H1 (cell line): ENCODE results near the gene PTTG1IP2.

Source experiments
- TF ChIP-seq, protein P1 (sequence below): IDR thresholded peaks from 2 replicates; pipeline ENCODE4 v1.6.1; 2011; ENCODE audit warnings: low read depth, mild to moderate bottlenecking, low read length; ENCODE audit not compliant: insufficient read depth
- TF ChIP-seq, protein P2 (sequence below): IDR thresholded peaks from 2 replicates; pipeline ENCODE4 v1.6.1; 2011; ENCODE audit warnings: low read length, improper control_type of control experiment
- TF ChIP-seq, protein P3 (sequence below), 3 experiments: IDR thresholded peaks; 1 replicate in 2 of 3; 2 replicates in 1 of 3; pipeline versions ENCODE4 v1.5.1 to v1.6.1; 2011; ENCODE audit warnings: low read length in 3 of 3, mild to moderate bottlenecking in 3 of 3, inconsistent platforms in 2 of 3, low read depth in 1 of 3, moderate library complexity in 1 of 3; ENCODE audit not compliant: insufficient read depth in 1 of 3; ENCODE audit errors: control extremely low read depth in 1 of 3

DNA sequence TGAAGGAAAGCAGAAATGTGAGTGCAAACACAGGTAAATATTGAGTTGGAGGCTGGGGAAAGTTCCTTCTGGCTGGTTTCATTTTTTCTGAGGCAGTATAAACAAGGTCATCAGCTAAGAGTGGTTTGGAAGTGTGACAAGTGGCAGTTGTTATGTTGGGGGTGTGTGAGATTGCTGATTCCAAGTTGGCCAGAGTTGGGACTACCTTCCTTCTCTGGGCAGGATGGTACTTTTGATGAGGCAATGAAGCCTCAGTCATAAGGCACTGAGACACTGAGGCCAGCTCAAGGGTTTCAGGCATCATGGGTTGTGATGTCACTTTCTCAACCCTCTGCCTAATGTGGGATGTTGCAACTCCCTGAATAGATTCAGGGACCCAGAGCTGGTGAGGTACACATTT, 8.2 kb upstream of the PTTG1IP2 start:
- TF ChIP-seq, protein P1, sequence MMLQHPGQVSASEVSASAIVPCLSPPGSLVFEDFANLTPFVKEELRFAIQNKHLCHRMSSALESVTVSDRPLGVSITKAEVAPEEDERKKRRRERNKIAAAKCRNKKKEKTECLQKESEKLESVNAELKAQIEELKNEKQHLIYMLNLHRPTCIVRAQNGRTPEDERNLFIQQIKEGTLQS = no peak
- TF ChIP-seq, protein P2, sequence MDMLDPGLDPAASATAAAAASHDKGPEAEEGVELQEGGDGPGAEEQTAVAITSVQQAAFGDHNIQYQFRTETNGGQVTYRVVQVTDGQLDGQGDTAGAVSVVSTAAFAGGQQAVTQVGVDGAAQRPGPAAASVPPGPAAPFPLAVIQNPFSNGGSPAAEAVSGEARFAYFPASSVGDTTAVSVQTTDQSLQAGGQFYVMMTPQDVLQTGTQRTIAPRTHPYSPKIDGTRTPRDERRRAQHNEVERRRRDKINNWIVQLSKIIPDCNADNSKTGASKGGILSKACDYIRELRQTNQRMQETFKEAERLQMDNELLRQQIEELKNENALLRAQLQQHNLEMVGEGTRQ = no peak
- TF ChIP-seq, protein P3, sequence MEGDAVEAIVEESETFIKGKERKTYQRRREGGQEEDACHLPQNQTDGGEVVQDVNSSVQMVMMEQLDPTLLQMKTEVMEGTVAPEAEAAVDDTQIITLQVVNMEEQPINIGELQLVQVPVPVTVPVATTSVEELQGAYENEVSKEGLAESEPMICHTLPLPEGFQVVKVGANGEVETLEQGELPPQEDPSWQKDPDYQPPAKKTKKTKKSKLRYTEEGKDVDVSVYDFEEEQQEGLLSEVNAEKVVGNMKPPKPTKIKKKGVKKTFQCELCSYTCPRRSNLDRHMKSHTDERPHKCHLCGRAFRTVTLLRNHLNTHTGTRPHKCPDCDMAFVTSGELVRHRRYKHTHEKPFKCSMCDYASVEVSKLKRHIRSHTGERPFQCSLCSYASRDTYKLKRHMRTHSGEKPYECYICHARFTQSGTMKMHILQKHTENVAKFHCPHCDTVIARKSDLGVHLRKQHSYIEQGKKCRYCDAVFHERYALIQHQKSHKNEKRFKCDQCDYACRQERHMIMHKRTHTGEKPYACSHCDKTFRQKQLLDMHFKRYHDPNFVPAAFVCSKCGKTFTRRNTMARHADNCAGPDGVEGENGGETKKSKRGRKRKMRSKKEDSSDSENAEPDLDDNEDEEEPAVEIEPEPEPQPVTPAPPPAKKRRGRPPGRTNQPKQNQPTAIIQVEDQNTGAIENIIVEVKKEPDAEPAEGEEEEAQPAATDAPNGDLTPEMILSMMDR (IDR thresholded peaks at IDR 0.05; ENCODE audit: control extremely low read depth in 1 of 3, insufficient read depth in 1 of 3, low read depth in 1 of 3, low read length in 3 of 3) = no peak
